ENCODE results near the gene COPG1.

COPG1 gene

DNA sequence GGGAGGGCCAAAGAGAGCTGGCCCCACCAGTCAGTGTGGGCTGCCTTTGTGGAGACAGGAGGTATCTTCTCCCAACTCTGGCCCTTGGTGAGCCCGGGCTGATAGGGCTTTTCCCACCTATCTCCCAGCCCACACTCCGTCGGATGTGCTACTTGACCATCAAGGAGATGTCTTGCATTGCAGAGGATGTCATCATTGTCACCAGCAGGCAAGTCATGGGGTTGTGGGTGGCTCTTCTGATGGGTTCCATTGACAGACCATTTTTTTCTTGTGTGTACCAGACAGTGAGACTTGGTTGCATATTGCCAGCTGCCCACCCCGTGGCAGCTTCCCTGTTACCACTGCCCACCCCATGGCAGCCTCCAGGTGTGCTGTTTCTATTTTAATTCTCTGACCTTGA is 3.3 kb downstream of the COPG1 start:
- Histone ChIP-seq H3K27ac (ENCODE audit: low read length, poor library complexity, severe bottlenecking) (no peak overlapping the region), H3K4ac (ENCODE audit: low read depth in 1 of 2, low read length in 2 of 2) (no peak overlapping the region), H3K23ac (ENCODE audit: low read length in 2 of 2) (peak overlapping the region; percentile 1 to 20), H3K9ac (ENCODE audit: low read length) (peak overlapping the region; percentile 58), H3K9me3 (ENCODE audit: control insufficient read depth, low read length) (no peaks in the 10 kb centered on the region), H2BK12ac (ENCODE audit: low read length in 2 of 2) (no peak overlapping the region), H4K91ac (ENCODE audit: low read length) (no peak overlapping the region), H2BK15ac (ENCODE audit: low read depth, poor library complexity, severe bottlenecking) (no peak overlapping the region), H3K27me3 (ENCODE audit: control insufficient read depth in 1 of 2, insufficient read depth in 1 of 2, low read length in 2 of 2) (no peaks in the 10 kb centered on the region), H2AFZ (ENCODE audit: low read depth, low read length) (no peak overlapping the region), H4K8ac (ENCODE audit: low read length) (peak overlapping the region; percentile 39), H2AK5ac (ENCODE audit: low read length, severe bottlenecking) (no peak overlapping the region), H3K36me3 (ENCODE audit: control insufficient read depth in 1 of 2, insufficient read depth in 2 of 2, low read depth in 1 of 2, low read length in 2 of 2) (peaks cover 57% of the 10 kb centered on the region in 2 experiments), H3K79me1 (replicated peaks; ENCODE audit: low read length, poor library complexity, severe bottlenecking) (peaks cover 46% of the 10 kb centered on the region), H3K4me3 (ENCODE audit: insufficient read depth in 1 of 2, low read depth in 1 of 2, low read length in 2 of 2) (no peak overlapping the region), H3K18ac (ENCODE audit: low read depth in 1 of 2, low read length in 2 of 2) (no peak overlapping the region), H3K4me1 (ENCODE audit: control insufficient read depth, insufficient read depth, low read depth, low read length) (peaks cover 16% of the 10 kb centered on the region), H3K14ac (ENCODE audit: low read length in 2 of 2) (no peak overlapping the region), H2BK120ac (ENCODE audit: low read depth, low read length) (no peak overlapping the region), H2BK5ac (ENCODE audit: low read depth, low read length, poor library complexity, severe bottlenecking) (no peak overlapping the region), H3K4me2 (ENCODE audit: low read length, poor library complexity, severe bottlenecking) (no peak overlapping the region)
- DNase-seq = no peak
- 97% methylated on average over 4 of the region's 4 CpGs for WGBS

DNA sequence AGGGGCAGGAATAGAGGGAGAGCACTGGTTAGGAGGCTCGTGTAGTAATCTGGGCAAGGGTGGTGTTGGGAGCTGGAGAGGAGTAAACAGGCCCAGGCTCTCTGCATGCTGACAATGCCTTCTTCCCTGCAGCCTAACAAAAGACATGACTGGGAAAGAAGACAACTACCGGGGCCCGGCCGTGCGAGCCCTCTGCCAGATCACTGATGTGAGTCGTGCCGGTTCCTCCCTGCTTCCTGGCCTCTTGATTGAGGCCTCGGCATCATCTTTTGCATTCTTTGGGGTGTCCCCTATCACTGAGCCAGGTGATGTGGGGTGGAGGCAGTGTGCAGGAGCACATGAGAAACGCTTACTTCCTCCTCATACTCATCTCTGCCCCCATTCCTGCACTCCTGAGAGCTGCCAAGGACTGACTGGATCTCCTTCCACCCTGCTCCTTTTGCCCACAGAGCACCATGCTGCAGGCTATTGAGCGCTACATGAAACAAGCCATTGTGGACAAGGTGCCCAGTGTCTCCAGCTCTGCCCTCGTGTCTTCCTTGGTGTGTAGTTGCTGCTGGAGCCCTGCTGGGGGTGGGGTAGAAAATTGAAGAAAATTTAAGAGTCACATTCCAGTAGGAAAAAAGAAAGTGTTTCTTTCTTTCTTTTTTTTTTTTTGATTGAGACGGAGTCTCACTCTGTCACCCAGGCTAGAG is 5.3 kb downstream of the COPG1 start:
- no peak overlapping the region for H3K9ac ChIP-seq (ENCODE audit: low read length)
- DNase-seq = no peak
- H3K9me3 ChIP-seq (ENCODE audit: control insufficient read depth, low read length) = no peaks in the 10 kb centered on the region
- H3K4me3 ChIP-seq (ENCODE audit: insufficient read depth in 1 of 2, low read depth in 1 of 2, low read length in 2 of 2) = peak overlapping the region in 1 of 2 experiments; percentile 8
- no peak overlapping the region for H2BK15ac ChIP-seq (ENCODE audit: low read depth, poor library complexity, severe bottlenecking)
- WGBS = 97% methylated on average over 10 of the region's 12 CpGs
- no peak overlapping the region for H4K8ac ChIP-seq (ENCODE audit: low read length)
- no peak overlapping the region for H3K4me2 ChIP-seq (ENCODE audit: low read length, poor library complexity, severe bottlenecking)
- no peak overlapping the region for H3K14ac ChIP-seq (ENCODE audit: low read length in 2 of 2)
- peaks cover 10% of the 10 kb centered on the region for H3K4me1 ChIP-seq (ENCODE audit: control insufficient read depth, insufficient read depth, low read depth, low read length)
- H2BK120ac ChIP-seq (ENCODE audit: low read depth, low read length) = no peak overlapping the region
- H3K23ac ChIP-seq (ENCODE audit: low read length in 2 of 2) = no peak overlapping the region
- no peak overlapping the region for H2BK5ac ChIP-seq (ENCODE audit: low read depth, low read length, poor library complexity, severe bottlenecking)
- no peak overlapping the region for H2BK12ac ChIP-seq (ENCODE audit: low read length in 2 of 2)
- H3K4ac ChIP-seq (ENCODE audit: low read depth in 1 of 2, low read length in 2 of 2) = no peak overlapping the region
- H3K18ac ChIP-seq (ENCODE audit: low read depth in 1 of 2, low read length in 2 of 2) = no peak overlapping the region
- peaks cover 72 to 74% of the 10 kb centered on the region in 2 experiments for H3K36me3 ChIP-seq (ENCODE audit: control insufficient read depth in 1 of 2, insufficient read depth in 2 of 2, low read depth in 1 of 2, low read length in 2 of 2)
- no peaks in the 10 kb centered on the region for H3K27me3 ChIP-seq (ENCODE audit: control insufficient read depth in 1 of 2, insufficient read depth in 1 of 2, low read length in 2 of 2)
- H3K27ac ChIP-seq (ENCODE audit: low read length, poor library complexity, severe bottlenecking) = no peak overlapping the region
- no peak overlapping the region for H4K91ac ChIP-seq (ENCODE audit: low read length)
- no peak overlapping the region for H2AFZ ChIP-seq (ENCODE audit: low read depth, low read length)
- peaks cover 47% of the 10 kb centered on the region for H3K79me1 ChIP-seq (replicated peaks; ENCODE audit: low read length, poor library complexity, severe bottlenecking)
- no peak overlapping the region for H2AK5ac ChIP-seq (ENCODE audit: low read length, severe bottlenecking)

DNA sequence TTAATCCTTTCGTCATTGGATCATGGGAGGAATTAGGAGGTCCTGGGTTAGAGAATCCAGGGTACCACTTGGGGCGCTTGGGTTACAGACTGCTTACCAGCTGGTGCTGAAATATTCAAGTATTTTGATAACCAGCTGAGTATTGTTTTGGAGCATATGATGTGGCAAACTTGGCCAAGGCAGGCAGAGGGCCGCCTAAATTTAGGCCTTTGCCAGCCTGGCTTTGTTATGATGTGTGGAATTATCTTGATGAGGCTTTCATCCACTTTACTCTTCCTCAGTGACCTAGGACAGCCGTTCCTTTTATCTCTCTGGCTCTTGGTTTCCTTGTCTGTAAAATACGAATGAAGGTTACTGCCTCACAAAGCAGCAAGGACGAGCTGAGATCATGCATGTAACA is 6.9 kb downstream of the COPG1 start:
- Histone ChIP-seq H2AFZ (ENCODE audit: low read depth, low read length) (no peak overlapping the region), H3K14ac (ENCODE audit: low read length in 2 of 2) (no peak overlapping the region), H3K18ac (ENCODE audit: low read depth in 1 of 2, low read length in 2 of 2) (no peak overlapping the region), H3K4me2 (ENCODE audit: low read length, poor library complexity, severe bottlenecking) (no peak overlapping the region), H3K27me3 (ENCODE audit: control insufficient read depth in 1 of 2, insufficient read depth in 1 of 2, low read length in 2 of 2) (no peaks in the 10 kb centered on the region), H3K9me3 (ENCODE audit: control insufficient read depth, low read length) (no peaks in the 10 kb centered on the region), H3K4me3 (ENCODE audit: insufficient read depth in 1 of 2, low read depth in 1 of 2, low read length in 2 of 2) (no peak overlapping the region), H2AK5ac (ENCODE audit: low read length, severe bottlenecking) (no peak overlapping the region), H2BK12ac (ENCODE audit: low read length in 2 of 2) (no peak overlapping the region), H3K4ac (ENCODE audit: low read depth in 1 of 2, low read length in 2 of 2) (no peak overlapping the region), H2BK120ac (ENCODE audit: low read depth, low read length) (no peak overlapping the region), H3K4me1 (ENCODE audit: control insufficient read depth, insufficient read depth, low read depth, low read length) (peaks cover 7% of the 10 kb centered on the region), H3K27ac (ENCODE audit: low read length, poor library complexity, severe bottlenecking) (no peak overlapping the region), H3K9ac (ENCODE audit: low read length) (no peak overlapping the region), H4K91ac (ENCODE audit: low read length) (no peak overlapping the region), H4K8ac (ENCODE audit: low read length) (no peak overlapping the region), H3K36me3 (ENCODE audit: control insufficient read depth in 1 of 2, insufficient read depth in 2 of 2, low read depth in 1 of 2, low read length in 2 of 2) (peaks cover 87 to 90% of the 10 kb centered on the region in 2 experiments), H3K79me1 (replicated peaks; ENCODE audit: low read length, poor library complexity, severe bottlenecking) (peaks cover 60% of the 10 kb centered on the region), H2BK15ac (ENCODE audit: low read depth, poor library complexity, severe bottlenecking) (no peak overlapping the region), H3K23ac (ENCODE audit: low read length in 2 of 2) (no peak overlapping the region), H2BK5ac (ENCODE audit: low read depth, low read length, poor library complexity, severe bottlenecking) (no peak overlapping the region)
- 96% methylated on average over 6 of the region's 6 CpGs for WGBS
- DNase-seq = no peak

DNA sequence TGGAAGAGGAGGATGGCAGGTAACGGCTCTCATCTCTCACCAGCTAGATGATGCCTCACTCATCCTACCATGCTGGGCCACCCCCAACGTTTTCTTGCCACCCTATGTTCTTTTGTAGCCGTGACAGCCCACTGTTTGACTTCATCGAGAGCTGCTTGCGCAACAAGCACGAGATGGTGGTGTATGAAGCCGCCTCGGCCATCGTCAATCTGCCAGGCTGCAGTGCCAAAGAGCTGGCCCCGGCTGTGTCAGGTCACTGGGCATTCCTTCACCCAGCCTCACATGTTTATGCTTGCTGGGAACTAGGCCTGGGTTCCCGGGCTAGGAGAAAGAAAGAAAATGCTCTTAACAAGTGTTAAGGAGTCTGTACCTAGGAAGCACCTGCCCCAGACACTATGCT is 8.2 kb downstream of the COPG1 start:
- 96% methylated on average over 11 of the region's 11 CpGs for WGBS
- Histone ChIP-seq H2AFZ (ENCODE audit: low read depth, low read length) (no peak overlapping the region), H3K9ac (ENCODE audit: low read length) (no peak overlapping the region)

More for the DNA sequence above, 8.2 kb downstream of the COPG1 start:
- no peak overlapping the region for H4K8ac ChIP-seq (ENCODE audit: low read length)
- H3K18ac ChIP-seq (ENCODE audit: low read depth in 1 of 2, low read length in 2 of 2) = no peak overlapping the region
- no peak overlapping the region for H2BK15ac ChIP-seq (ENCODE audit: low read depth, poor library complexity, severe bottlenecking)
- no peak overlapping the region for H3K4ac ChIP-seq (ENCODE audit: low read depth in 1 of 2, low read length in 2 of 2)
- H2BK120ac ChIP-seq (ENCODE audit: low read depth, low read length) = no peak overlapping the region
- no peak for DNase-seq
- no peak overlapping the region for H3K4me2 ChIP-seq (ENCODE audit: low read length, poor library complexity, severe bottlenecking)
- H3K36me3 ChIP-seq (ENCODE audit: control insufficient read depth in 1 of 2, insufficient read depth in 2 of 2, low read depth in 1 of 2, low read length in 2 of 2) = peaks cover 88 to 93% of the 10 kb centered on the region in 2 experiments
- H3K4me1 ChIP-seq (ENCODE audit: control insufficient read depth, insufficient read depth, low read depth, low read length) = peaks cover 3% of the 10 kb centered on the region
- no peak overlapping the region for H3K27ac ChIP-seq (ENCODE audit: low read length, poor library complexity, severe bottlenecking)
- no peaks in the 10 kb centered on the region for H3K9me3 ChIP-seq (ENCODE audit: control insufficient read depth, low read length)
- H2BK5ac ChIP-seq (ENCODE audit: low read depth, low read length, poor library complexity, severe bottlenecking) = no peak overlapping the region
- H3K27me3 ChIP-seq (ENCODE audit: control insufficient read depth in 1 of 2, insufficient read depth in 1 of 2, low read length in 2 of 2) = no peaks in the 10 kb centered on the region
- no peak overlapping the region for H3K23ac ChIP-seq (ENCODE audit: low read length in 2 of 2)
- no peak overlapping the region for H2AK5ac ChIP-seq (ENCODE audit: low read length, severe bottlenecking)
- H3K14ac ChIP-seq (ENCODE audit: low read length in 2 of 2) = no peak overlapping the region
- no peak overlapping the region for H2BK12ac ChIP-seq (ENCODE audit: low read length in 2 of 2)
- H4K91ac ChIP-seq (ENCODE audit: low read length) = no peak overlapping the region
- peaks cover 56% of the 10 kb centered on the region for H3K79me1 ChIP-seq (replicated peaks; ENCODE audit: low read length, poor library complexity, severe bottlenecking)
- H3K4me3 ChIP-seq (ENCODE audit: insufficient read depth in 1 of 2, low read depth in 1 of 2, low read length in 2 of 2) = no peak overlapping the region
